H1 (cell line): ENCODE data around the gene RNU4-1.
"Not testable (repeated sequence)": the region's sequence is repeated elsewhere in the genome, so short reads cannot be mapped to it uniquely, and the experiment has no call there.

Experiments
- CBX8 ChIP-seq: fragments of 300-800, 300-1000 bp; sonication (generic); IDR thresholded peaks from 2 replicates; pipeline ENCODE4 v1.7.1; 2016; ENCODE audit warnings: low read depth, low read length, borderline replicate concordance
- EGR1 ChIP-seq: IDR thresholded peaks from 2 replicates; pipeline ENCODE4 v1.6.1; 2011; ENCODE audit warnings: low read depth, low read length, borderline replicate concordance
- EP300 ChIP-seq, 2 experiments: IDR thresholded peaks; 1 replicate in 1 of 2; 2 replicates in 1 of 2; pipeline ENCODE4 v1.6.1; 2011 to 2012; ENCODE audit warnings: low read depth in 2 of 2, low read length in 2 of 2, mild to moderate bottlenecking in 2 of 2, borderline replicate concordance in 1 of 2, inconsistent platforms in 1 of 2, moderate library complexity in 1 of 2
- EZH2 ChIP-seq: fragments of 200-600 bp; sonication (generic); IDR thresholded peaks from 2 replicates; pipeline ENCODE4 v1.7.1; 2012; ENCODE audit warnings: low read depth, mild to moderate bottlenecking, moderate library complexity, low read length, inconsistent platforms; ENCODE audit not compliant: severe bottlenecking
- FOSL1 ChIP-seq: IDR thresholded peaks from 2 replicates; pipeline ENCODE4 v1.6.1; 2011; ENCODE audit warnings: mild to moderate bottlenecking, low read depth, low read length, moderate library complexity; ENCODE audit not compliant: insufficient read depth
- POLR2A ChIP-seq, 2 experiments: IDR thresholded peaks; 1 replicate in 1 of 2; 2 replicates in 1 of 2; pipeline ENCODE4 v1.6.1; 2011; ENCODE audit warnings: low read depth in 2 of 2, low read length in 2 of 2, mild to moderate bottlenecking in 2 of 2; ENCODE audit errors: control extremely low read depth in 1 of 2
- POLR2AphosphoS5 ChIP-seq: IDR thresholded peaks from 2 replicates; pipeline ENCODE4 v1.6.1; 2011; ENCODE audit warnings: low read depth, low read length
- RAD21 ChIP-seq, 2 experiments: IDR thresholded peaks in 1 of 2; conservative IDR thresholded peaks in 1 of 2; 2 replicates each; pipeline ENCODE4 v1.6.1; 2011; ENCODE audit warnings: low read depth in 2 of 2, low read length in 2 of 2, improper control_type of control experiment in 1 of 2, inconsistent platforms in 1 of 2, mild to moderate bottlenecking in 1 of 2, moderate library complexity in 1 of 2
- SIN3A ChIP-seq, 2 experiments: IDR thresholded peaks in 1 of 2; conservative IDR thresholded peaks in 1 of 2; 2 replicates each; pipeline ENCODE4 v1.6.1; 2011 to 2012; ENCODE audit warnings: low read length in 2 of 2, improper control_type of control experiment in 1 of 2, low read depth in 1 of 2, mild to moderate bottlenecking in 1 of 2
- YY1 ChIP-seq: IDR thresholded peaks from 2 replicates; pipeline ENCODE4 v1.6.1; 2011; ENCODE audit warnings: low read depth, mild to moderate bottlenecking, low read length
- TF ChIP-seq, protein P1 (sequence below), 3 experiments: IDR thresholded peaks; 1 replicate in 2 of 3; 2 replicates in 1 of 3; pipeline versions ENCODE4 v1.5.1 to v1.6.1; 2011; ENCODE audit warnings: low read length in 3 of 3, mild to moderate bottlenecking in 3 of 3, inconsistent platforms in 2 of 3, low read depth in 1 of 3, moderate library complexity in 1 of 3; ENCODE audit not compliant: insufficient read depth in 1 of 3; ENCODE audit errors: control extremely low read depth in 1 of 3

DNA sequence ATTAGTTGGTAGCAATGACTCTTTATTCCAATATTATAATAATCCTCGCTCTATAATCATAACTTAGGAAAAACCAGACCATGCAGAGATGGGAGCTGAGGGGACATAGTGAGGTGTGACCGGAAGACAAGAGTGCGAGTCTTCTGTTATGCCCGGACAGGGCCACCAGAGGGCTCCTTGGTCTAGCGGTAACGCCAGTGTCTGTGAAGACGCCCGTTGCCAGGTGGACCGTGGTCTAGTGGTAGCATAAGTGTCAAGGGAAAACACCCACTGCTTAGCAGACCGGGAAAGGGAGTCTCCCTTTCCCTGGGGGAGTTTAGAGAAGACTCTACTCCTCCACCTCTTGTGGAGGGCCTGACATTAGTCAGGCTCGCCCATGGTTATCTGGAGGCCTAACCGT, 42.4 kb upstream of the RNU4-1 start:
- TF ChIP-seq, protein P1, sequence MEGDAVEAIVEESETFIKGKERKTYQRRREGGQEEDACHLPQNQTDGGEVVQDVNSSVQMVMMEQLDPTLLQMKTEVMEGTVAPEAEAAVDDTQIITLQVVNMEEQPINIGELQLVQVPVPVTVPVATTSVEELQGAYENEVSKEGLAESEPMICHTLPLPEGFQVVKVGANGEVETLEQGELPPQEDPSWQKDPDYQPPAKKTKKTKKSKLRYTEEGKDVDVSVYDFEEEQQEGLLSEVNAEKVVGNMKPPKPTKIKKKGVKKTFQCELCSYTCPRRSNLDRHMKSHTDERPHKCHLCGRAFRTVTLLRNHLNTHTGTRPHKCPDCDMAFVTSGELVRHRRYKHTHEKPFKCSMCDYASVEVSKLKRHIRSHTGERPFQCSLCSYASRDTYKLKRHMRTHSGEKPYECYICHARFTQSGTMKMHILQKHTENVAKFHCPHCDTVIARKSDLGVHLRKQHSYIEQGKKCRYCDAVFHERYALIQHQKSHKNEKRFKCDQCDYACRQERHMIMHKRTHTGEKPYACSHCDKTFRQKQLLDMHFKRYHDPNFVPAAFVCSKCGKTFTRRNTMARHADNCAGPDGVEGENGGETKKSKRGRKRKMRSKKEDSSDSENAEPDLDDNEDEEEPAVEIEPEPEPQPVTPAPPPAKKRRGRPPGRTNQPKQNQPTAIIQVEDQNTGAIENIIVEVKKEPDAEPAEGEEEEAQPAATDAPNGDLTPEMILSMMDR (IDR thresholded peaks at IDR 0.05; ENCODE audit: control extremely low read depth in 1 of 3, insufficient read depth in 1 of 3, low read depth in 1 of 3, low read length in 3 of 3): peak; percentile 69 to 81 (median 76)
- not testable (repeated sequence) for TF ChIP-seq EZH2; POLR2A (IDR thresholded peaks at IDR 0.05; ENCODE audit: control extremely low read depth in 1 of 2, low read depth in 2 of 2, low read length in 2 of 2); FOSL1; CBX8; POLR2AphosphoS5; EGR1; EP300 (IDR thresholded peaks at IDR 0.05; ENCODE audit: borderline replicate concordance in 1 of 2, low read depth in 2 of 2, low read length in 2 of 2); SIN3A (conservative IDR thresholded peaks at IDR 0.05 in 1 of 2, IDR thresholded peaks at IDR 0.05 in 1 of 2; ENCODE audit: low read depth in 1 of 2, low read length in 2 of 2); YY1
- peak; percentile 78 to 80 for TF ChIP-seq RAD21 (IDR thresholded peaks at IDR 0.05 in 1 of 2, conservative IDR thresholded peaks at IDR 0.05 in 1 of 2; ENCODE audit: low read depth in 2 of 2, low read length in 2 of 2)
